ENCODE data around the gene IKZF1.
A peak's percentile ranks its signal among the peaks of the same experiment; 100 is the strongest.

The IKZF1 gene

DNA sequence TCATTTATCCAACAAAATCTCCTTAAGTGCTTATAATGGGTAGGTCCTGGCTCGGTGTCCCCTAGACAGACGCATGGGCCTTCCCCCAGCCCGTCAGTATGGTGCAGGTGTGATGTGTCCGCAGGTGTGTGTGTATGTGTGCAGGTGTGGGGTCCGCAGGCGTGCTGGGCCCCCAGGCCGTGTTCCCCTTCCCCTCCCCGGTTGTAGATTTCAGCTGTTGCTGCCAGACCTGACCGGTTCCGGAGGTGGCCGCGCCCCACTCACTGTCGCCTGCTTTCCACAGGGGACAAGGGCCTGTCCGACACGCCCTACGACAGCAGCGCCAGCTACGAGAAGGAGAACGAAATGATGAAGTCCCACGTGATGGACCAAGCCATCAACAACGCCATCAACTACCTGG is 95.1 kb downstream of the IKZF1 start:
- DNase-seq (ENCODE audit: extremely low read depth in 1 of 2, low read depth in 1 of 2) = no peak

DNA sequence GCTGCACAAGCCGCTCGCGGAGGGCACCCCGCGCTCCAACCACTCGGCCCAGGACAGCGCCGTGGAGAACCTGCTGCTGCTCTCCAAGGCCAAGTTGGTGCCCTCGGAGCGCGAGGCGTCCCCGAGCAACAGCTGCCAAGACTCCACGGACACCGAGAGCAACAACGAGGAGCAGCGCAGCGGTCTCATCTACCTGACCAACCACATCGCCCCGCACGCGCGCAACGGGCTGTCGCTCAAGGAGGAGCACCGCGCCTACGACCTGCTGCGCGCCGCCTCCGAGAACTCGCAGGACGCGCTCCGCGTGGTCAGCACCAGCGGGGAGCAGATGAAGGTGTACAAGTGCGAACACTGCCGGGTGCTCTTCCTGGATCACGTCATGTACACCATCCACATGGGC is 95.6 kb downstream of the IKZF1 start:
- no peak for DNase-seq (ENCODE audit: extremely low read depth in 1 of 2, low read depth in 1 of 2)

DNA sequence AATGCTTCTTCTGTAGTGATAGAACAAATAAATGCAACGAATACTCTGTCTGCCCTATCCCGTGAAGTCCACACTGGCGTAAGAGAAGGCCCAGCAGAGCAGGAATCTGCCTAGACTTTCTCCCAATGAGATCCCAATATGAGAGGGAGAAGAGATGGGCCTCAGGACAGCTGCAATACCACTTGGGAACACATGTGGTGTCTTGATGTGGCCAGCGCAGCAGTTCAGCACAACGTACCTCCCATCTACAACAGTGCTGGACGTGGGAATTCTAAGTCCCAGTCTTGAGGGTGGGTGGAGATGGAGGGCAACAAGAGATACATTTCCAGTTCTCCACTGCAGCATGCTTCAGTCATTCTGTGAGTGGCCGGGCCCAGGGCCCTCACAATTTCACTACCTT is 99.9 kb downstream of the IKZF1 start:
- no peak for DNase-seq (ENCODE audit: extremely low read depth in 1 of 2, low read depth in 1 of 2)

DNA sequence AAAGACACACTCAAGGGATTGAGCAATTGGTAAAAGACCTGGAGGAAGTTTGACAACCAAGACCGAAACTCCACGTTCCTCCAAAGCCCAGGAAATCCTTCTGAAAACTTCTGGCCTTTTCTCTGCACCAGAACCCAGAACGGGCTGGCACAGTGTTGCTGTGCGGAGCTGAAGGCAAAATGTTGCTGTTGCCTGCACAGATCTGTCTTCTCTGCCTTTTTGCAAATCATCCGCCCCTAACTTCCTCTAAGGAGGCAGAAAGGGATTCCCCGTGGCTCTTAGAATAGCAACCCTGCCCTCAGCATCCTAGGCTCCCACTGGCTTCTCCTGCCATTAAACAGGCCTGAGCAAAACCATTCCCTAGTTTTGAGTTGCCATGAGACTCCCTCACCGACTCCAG is 100.7 kb downstream of the IKZF1 start:
- no peak for DNase-seq (ENCODE audit: extremely low read depth in 1 of 2, low read depth in 1 of 2)

DNA sequence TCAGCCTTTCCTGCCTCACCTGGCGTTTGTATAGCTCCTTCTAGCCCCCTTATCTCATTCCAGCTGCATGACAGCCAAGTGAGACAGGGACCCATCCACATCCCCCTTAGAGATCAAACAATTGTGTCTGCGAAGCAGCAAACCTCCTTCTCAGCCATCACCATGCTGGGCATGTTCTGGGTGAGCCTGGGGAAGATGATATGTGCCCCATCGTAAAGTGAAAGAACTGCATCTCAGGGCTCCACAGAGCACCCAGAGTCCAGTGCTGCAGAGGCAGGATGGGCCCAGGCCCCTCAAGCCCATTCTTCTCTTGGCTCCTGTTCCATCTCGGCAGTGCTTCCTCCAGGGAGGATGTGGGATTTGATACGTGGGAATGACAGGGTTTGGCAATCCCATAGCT is 102.4 kb downstream of the IKZF1 start:
- no peak for DNase-seq (ENCODE audit: extremely low read depth in 1 of 2, low read depth in 1 of 2)

DNA sequence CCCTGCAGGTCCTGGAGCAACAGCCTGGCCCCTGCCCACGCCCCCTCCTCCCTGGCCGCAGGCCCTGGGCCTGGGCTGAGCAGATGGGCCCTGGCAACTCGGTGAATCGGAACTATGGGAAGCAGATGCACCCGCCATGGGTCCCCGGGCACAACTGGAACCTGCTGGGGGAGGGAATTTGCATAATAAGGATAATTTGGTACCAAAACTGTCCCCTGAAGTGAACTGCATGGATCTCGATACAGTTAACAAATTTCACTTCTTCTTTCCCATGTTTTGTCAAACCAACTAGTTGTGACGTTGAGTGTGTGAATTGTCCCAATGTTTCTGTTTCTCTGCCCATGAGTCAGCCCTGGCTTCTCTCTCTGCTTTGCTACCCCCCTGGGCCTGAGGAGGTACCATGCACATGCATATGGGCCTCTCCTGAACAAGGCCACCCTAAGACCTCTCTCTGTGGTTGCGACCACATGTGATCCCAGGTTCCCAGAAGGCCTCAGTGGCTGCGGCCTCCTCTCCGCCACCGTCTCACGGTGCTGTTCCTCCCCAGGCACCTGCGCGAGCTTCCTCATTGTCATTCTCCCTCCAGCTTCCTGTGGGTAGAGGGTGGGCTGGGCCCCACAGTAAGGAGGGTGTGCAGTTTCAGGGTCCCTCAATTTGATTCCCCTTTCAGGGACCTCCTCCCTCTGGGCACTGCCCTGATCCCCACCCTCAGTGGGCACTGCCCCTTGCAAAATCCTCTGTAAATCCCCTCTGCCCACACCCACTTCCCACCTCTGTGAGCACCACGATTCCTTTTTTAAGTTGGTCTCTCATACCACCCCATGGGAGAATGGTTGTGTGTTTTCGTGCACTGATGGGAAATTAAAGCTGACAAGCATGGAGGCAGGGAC is 105.6 kb downstream of the IKZF1 start:
- no peak for DNase-seq (ENCODE audit: extremely low read depth in 1 of 2, low read depth in 1 of 2)

DNA sequence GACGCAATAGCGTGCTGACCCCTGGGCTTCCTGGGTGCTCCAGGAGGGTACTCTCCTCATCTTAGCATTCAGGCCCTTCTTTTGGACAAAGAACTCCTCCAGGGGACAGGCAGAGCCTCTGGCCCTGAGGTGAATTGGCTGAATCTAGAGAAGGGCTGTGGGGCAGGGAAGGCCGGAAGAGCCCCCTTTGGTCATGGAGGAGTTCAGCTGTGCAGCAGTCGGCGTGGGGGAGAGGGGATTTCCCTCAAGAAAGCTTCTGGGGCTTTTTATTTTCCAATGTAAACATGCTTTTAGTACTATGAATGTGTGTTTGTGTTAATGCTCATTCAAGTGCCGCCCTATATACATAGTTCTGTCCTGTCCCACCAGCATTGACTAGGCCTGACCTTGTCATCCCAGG is 106.8 kb downstream of the IKZF1 start:
- no peak for DNase-seq (ENCODE audit: extremely low read depth in 1 of 2, low read depth in 1 of 2)

DNA sequence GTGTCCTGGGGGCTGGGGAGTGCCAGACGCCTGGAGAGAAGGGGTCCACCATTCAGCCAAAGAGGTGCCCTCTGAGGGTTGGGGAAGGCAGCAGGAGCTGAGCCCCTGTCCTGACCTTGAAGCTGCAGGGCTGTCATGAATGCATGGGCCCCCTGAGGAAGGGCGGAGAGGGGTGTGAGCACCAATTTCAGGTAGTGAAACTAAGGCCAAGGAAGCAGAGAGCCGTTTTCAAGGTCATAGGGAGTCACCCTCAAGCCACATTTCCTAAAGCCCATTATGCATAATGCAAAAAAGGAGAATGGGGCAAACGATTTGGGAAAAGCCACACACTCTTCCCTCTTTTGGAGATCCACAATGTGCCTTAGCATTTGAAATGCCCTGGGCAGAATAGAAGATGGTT is 108.5 kb downstream of the IKZF1 start:
- DNase-seq (ENCODE audit: extremely low read depth in 1 of 2, low read depth in 1 of 2) = no peak

DNA sequence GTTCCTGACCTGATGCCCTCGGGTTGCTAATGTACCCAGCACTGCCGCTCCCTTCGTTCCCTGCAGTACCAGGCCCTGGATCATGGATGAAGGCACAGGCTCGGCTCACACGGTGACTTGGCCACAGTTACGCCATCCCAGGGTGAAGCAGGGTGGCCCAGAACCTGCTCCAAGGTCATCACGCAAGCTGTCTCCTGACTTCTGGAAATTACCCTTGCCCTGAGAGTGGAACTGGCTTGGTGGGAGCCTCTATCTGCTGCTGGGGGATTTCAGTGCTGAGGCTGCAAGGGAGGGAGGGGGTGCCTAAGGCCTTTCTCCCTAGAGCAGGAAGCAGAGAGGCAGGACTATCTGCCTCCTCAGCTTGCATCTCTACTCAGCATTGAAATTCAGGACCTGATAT is 109.0 kb downstream of the IKZF1 start:
- DNase-seq (ENCODE audit: extremely low read depth in 1 of 2, low read depth in 1 of 2) = no peak

DNA sequence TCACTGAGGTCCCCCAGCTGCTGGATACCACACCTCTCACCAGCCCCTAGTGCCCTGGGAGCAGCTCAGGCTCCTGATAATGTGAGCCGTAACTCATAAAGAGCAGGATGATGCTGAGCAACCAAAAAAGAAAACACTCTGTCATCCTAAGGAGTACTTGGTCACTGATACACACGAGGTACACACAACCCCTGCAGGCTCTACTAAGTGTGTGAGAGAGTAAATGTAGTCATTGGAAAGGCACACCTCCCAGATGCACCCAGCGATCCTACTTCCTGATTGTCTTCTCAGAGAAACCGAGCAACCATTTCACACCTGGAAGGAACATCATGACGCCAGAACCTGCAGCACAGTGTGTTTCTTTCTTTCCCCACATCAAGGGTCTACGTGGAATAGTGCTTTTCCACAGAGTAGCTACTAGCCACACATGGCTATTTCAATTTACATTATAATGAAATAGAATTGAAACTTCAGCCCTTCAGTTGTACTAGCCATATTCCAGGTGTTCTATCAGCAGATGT is 111.4 kb downstream of the IKZF1 start:
- no peak for DNase-seq (ENCODE audit: extremely low read depth in 1 of 2, low read depth in 1 of 2)

DNA sequence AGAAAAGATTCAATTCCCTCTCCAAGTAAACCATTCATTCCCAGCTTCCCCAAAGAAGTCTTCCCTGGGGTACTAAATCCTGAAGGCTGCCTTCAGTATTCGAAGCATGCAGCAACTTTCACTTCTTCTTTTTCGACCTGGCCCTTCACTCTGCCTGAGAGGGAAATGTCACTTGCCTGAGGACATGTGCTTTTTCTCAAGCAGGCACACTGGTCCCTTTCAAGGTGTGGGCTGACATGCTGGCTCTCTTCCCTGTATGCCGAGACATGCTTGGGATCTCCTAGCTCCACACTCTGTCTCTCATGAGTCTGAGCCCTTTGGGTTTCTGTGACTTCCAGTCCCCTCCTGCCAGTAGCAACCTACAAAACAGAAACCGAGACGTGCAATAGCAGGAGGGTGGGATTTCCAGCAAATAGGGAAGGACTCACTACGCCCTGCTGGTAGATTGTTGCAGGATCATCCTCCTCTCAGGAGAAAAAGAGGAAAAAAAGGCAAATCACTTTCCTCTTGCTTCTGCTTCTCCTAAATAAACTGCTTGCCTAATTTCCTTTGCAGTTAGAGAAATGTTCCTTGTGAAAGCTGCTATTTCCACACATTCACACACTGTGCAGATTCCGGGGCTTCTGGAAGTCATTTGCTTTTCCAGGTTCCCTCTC is 112.1 kb downstream of the IKZF1 start:
- DNase-seq (ENCODE audit: extremely low read depth in 1 of 2, low read depth in 1 of 2) = no peak

DNA sequence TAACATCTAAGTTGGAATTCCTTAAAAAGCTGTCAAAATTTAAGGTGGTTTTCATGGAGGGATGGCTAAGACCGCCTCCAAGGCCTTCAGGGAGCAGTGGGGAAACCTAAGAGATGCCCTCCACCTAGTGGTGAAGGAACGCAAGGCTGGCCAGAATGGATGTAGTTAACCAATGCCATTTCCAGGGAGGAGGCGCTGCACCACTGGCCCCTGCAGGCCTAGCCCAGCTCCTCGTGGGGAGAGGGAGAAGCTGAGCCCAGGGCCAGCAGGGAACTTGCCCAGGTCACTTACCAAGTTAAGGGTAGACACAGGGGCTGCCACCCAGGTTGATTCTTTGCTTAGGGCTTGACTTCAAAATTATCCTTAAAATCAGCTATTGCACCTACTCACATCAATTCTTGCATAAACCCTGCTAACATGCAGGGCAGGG is 113.6 kb downstream of the IKZF1 start:
- DNase-seq (ENCODE audit: extremely low read depth in 1 of 2, low read depth in 1 of 2) = peak; percentile 27 to 37

DNA sequence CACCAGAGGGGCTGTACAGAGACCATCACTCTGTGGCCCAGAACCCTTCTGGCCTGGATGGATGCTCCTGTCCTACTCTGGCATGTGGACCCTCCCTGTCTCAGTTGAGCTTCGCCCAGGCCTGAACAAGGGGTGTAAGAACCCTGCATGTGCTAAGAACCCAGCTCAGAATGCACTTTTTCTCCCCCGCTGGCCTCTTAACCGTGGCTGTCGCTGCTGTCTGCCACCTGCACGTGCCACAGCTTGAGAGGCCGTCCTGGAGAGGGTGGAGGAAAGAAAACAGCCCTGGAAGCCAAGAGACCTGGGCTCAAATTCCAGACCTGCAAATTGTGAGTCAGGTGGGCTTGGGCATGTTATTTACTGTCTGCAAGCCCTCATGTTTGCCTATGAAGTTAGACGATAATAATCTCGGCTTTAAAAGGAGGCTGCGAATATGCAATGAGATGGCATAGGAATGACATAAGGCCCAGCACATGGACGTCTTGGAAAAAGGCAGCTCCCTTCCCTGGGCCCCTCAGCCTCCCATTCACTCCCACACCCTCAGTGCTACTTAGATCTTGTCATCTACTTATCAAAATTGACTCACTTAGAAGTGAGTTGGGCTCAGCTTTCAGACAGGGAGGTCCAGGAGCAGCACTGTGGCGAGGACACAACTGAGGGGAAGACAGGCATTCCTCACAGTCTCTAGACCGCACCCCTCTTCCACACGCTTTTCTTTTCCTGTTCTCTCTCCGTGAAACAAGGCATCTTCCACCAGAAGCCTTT is 114.2 kb downstream of the IKZF1 start:
- no peak for DNase-seq (ENCODE audit: extremely low read depth in 1 of 2, low read depth in 1 of 2)

DNA sequence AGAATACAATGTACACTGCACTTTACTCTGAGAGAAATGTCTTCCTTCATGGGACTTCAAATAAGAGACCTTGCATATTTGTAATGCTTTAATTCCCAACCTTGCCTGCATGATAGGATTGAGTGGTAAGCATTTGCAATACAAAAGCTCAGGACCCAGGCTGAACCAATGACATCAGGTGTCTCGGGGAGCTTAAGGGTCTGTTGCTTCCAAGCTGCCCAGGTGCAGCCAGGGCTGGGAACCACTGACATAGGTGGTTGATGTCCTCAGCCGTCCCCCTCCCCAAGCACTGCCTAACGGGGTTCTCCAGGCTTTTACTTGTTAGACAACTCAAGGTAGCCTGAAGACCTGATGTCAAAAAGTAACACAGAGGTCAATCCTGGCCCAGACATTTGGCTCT is 116.5 kb downstream of the IKZF1 start:
- DNase-seq (ENCODE audit: extremely low read depth in 1 of 2, low read depth in 1 of 2) = no peak

DNA sequence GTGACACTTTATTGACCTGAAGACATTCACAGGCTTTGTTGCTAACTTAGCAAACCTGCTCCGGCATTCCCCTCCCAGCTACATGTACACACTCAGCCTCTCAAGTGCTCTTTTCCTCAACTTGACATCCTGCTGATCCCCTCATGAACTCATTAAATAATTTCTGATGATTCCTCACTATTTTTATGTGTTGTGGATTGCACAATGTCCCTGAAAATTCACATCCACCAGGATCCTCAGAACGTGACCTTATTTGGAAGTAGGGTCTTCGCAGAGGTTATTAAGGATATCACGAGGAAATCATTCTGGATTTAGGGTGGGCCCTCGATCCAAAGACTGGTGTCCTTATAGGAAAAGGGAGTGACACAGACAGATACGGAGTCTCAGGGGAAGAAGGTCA is 118.3 kb downstream of the IKZF1 start:
- DNase-seq (ENCODE audit: extremely low read depth in 1 of 2, low read depth in 1 of 2) = no peak

DNA sequence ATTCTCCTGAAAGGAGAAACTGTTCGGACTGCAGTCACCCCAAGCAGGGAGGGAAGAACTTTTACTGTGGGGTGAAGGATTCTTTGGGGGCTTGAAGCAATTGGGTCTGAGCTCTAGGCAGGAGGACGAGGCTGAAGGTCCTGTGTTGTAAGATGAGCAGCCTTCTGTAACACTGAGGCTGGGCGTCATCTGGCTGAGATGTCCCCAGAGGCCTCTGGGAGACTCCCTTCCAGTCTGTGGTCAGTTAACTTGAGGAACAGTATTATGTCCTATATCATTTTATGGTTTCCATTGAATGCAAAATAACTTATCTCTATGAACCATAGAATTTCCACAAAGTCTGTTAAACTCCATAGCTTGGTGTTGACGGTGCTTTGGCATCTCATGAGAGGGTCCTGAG is 119.3 kb downstream of the IKZF1 start:
- no peak for DNase-seq (ENCODE audit: extremely low read depth in 1 of 2, low read depth in 1 of 2)

DNA sequence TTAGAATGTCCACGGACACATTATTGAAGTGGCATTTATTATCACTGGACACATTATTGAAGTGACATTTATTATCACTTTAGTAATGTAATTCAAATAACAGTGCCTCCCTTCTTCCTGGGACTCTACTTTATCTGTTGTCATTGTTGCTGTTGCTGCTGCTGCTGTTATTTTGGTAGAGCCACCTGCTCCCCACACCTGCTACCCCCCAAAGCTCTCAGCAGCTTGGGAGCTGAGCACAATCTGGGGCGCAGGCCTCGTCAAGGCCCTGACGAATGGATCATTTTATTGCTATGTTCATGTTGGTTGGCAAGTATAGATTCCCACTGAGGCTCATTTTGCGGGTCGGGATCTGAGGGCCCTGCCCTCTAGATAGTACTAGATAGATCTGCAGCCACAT is 120.8 kb downstream of the IKZF1 start:
- no peak for DNase-seq (ENCODE audit: extremely low read depth in 1 of 2, low read depth in 1 of 2)

DNA sequence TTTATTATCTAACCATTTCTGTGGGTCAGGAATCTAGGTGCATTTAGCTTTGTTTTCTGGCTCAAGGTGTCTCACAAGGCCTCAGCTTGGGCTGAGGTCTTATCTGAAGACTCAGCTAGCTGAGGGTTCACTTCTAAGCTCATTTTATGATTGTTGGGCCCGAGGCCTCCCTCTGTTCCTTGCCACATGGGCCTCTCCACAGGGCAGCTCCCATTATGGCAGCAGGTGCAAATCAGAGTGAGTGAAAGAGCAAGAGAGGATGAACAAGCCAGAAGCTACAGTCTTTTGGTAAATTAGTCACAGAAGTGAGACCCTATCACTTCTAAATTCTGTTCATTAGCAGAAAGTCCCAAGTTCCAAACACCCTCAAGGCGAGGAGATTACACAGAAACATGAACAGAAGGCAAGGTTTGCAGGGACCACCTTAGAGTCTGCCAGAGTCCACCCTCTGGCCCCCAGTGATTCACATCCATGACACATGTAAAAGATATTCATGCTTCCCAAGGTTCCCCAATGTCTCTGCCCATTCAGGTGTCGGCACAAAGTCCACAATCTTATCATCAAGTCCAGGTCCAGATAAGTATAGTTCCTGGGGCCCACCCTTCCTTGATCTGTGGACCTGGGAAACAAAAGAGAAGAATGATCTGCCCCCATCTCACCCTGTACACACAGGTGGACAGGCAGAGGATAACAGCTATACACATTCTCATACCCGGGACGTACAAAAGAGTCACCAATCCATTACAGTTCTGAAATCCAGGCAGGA is 121.9 kb downstream of the IKZF1 start:
- DNase-seq (ENCODE audit: extremely low read depth in 1 of 2, low read depth in 1 of 2) = no peak

DNA sequence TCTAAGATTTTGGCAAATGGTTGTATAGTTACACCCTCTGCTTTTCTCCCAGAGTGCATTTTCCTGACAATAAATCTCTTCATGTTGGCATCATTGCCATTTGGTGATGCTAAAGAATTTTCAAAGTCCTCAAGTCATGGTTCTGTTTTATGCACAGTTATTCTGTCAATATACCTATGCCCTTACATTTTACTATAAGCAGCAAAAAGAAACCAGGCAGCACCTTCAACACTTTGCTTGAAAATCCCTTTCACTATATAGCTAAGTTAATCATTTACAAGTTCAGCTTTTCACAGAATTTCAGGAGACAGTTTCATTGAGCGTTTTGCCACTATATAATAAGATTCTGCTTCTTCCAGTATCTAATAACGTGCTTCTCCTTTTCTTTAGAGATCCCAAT is 123.0 kb downstream of the IKZF1 start:
- DNase-seq (ENCODE audit: extremely low read depth in 1 of 2, low read depth in 1 of 2) = no peak

DNA sequence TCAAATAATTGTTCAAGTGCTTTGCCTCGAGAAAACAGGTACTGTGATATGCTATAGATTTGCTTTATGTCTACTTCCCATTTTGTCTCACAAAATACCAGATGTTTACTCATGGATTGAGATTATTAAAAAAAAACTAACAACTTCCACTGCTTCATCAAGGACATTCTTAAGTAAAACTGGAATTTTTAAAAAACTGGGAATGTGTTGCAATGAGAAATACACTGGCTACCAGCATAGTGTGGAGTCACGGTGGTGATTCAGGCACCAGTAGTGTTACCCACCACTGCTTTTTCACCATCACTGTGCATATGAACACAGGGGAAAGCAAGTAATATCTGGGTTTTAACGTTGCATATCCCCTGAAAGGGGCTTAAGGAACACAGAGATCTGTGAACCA is 124.4 kb downstream of the IKZF1 start:
- no peak for DNase-seq (ENCODE audit: extremely low read depth in 1 of 2, low read depth in 1 of 2)

DNA sequence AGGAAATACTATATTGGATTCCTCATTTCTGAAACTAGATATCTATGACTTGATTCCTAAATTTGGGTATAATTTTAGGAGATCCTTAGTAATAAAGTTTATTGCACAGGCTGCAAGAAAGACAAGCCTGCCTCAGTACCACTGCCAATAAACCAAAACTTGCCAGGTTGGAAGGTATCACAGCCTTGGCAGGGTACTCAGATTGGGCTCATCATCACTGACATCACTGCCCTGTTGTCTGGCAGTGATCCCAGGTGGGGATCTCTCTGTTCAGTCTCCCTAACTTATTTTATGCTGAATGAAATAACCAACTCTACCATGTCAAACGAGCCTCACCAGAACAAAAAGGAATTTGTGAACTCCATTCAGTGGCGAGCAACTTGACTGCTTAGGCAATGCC is 126.8 kb downstream of the IKZF1 start:
- DNase-seq (ENCODE audit: extremely low read depth in 1 of 2, low read depth in 1 of 2) = no peak

All from activated CD8-positive, alpha-beta memory T cell treated with anti-CD3 and anti-CD28 coated beads for 1 hour (primary cell).